ENCODE results near the gene KMT2C.

- TF ChIP-seq GLI4 (tag by site-specific recombination; IDR thresholded peaks at IDR 0.05) (no peak), ZNF792 (tag by site-specific recombination; IDR thresholded peaks at IDR 0.05) (no peak), ZBTB49 (tag by site-specific recombination; IDR thresholded peaks at IDR 0.05; ENCODE audit: low read depth) (no peak), ZNF707 (tag by site-specific recombination; IDR thresholded peaks at IDR 0.05) (no peak), ZNF610 (tag by site-specific recombination; IDR thresholded peaks at IDR 0.05; ENCODE audit: borderline replicate concordance) (no peak)
- TF ChIP-seq, protein P1, sequence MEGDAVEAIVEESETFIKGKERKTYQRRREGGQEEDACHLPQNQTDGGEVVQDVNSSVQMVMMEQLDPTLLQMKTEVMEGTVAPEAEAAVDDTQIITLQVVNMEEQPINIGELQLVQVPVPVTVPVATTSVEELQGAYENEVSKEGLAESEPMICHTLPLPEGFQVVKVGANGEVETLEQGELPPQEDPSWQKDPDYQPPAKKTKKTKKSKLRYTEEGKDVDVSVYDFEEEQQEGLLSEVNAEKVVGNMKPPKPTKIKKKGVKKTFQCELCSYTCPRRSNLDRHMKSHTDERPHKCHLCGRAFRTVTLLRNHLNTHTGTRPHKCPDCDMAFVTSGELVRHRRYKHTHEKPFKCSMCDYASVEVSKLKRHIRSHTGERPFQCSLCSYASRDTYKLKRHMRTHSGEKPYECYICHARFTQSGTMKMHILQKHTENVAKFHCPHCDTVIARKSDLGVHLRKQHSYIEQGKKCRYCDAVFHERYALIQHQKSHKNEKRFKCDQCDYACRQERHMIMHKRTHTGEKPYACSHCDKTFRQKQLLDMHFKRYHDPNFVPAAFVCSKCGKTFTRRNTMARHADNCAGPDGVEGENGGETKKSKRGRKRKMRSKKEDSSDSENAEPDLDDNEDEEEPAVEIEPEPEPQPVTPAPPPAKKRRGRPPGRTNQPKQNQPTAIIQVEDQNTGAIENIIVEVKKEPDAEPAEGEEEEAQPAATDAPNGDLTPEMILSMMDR (tag by site-specific recombination; IDR thresholded peaks at IDR 0.05): no peak
Observed at GRCh38 chr7:152140067-152140466, 295.7 kb downstream of the KMT2C start.
